HEK293 (cell line): ENCODE measurements around the gene CH25H.

Experiments
- CTCF ChIA-PET: fragments of 350-600 bp; formaldehyde crosslinking; extraction: SDS; loops from one replicate; lab custom pipeline; 2021; ENCODE audit warnings: antibody characterized with exemption; lab: Yijun Ruan, JAX
- POLR2A ChIA-PET: fragments of 300-600 bp; formaldehyde crosslinking; extraction: SDS; loops from one replicate; lab custom pipeline; 2020; ENCODE audit warnings: antibody characterized with exemption, inconsistent platforms; lab: Yijun Ruan, JAX
- H3K27ac ChIP-seq: fragments of 200-500 bp; sonication (Bioruptor generic); 2 replicates; pipeline ENCODE4 v1.5.1; 2014; ENCODE audit warnings: low read depth, low read length, control low read depth, inconsistent platforms; ENCODE audit errors: extremely low read depth
- H3K36me3 ChIP-seq, 2 experiments: fragments of 200-500 bp in 1 of 2; sonication (Bioruptor generic) in 1 of 2; 1 replicate in 1 of 2; 2 replicates in 1 of 2; pipeline ENCODE4 v1.5.1; 2014 to 2017; ENCODE audit warnings: inconsistent platforms in 2 of 2, low read length in 2 of 2; ENCODE audit not compliant: control insufficient read depth in 2 of 2, insufficient read depth in 1 of 2
- H3K4me1 ChIP-seq: fragments of 200-500 bp; sonication (Bioruptor generic); 2 replicates; pipeline ENCODE4 v1.5.1; 2014; ENCODE audit warnings: mild to moderate bottlenecking, low read length, inconsistent platforms; ENCODE audit not compliant: control insufficient read depth, insufficient read depth
- H3K4me3 ChIP-seq: 2 replicates; pipeline ENCODE4 v1.5.1; 2011; ENCODE audit warnings: low read depth, mild to moderate bottlenecking, control low read depth, low read length, moderate library complexity
- H3K9me3 ChIP-seq: fragments of 200-500 bp; sonication (Bioruptor generic); 2 replicates; pipeline ENCODE4 v1.5.1; 2014; ENCODE audit warnings: low read depth, low read length, inconsistent platforms; ENCODE audit not compliant: control insufficient read depth, insufficient read depth
- KLF10 ChIP-seq: fragments of 450-650 bp; IDR thresholded peaks from 2 replicates; pipeline ENCODE4 v1.5.1; 2018; ENCODE audit warnings: missing biosample characterization, mild to moderate bottlenecking, missing genetic modification characterization
- MEIS1 ChIP-seq: sonication (generic); formaldehyde crosslinking; IDR thresholded peaks from 2 replicates; pipeline ENCODE4 v1.8.1; 2022; ENCODE audit warnings: missing genetic modification reagents, mild to moderate bottlenecking, borderline replicate concordance
- PATZ1 ChIP-seq: fragments of 450-650 bp; formaldehyde crosslinking; IDR thresholded peaks from 2 replicates; pipeline ENCODE4 v1.5.1; 2016; ENCODE audit warnings: missing biosample characterization, missing genetic modification characterization
- SCRT1 ChIP-seq: fragments of 450-650 bp; formaldehyde crosslinking; IDR thresholded peaks from 2 replicates; pipeline ENCODE4 v1.5.1; 2016; ENCODE audit warnings: missing biosample characterization, missing genetic modification characterization, borderline replicate concordance
- SCRT2 ChIP-seq: fragments of 450-650 bp; formaldehyde crosslinking; IDR thresholded peaks from 2 replicates; pipeline ENCODE4 v1.5.1; 2016; ENCODE audit warnings: missing biosample characterization, missing genetic modification characterization
- SP2 ChIP-seq: fragments of 450-650 bp; formaldehyde crosslinking; IDR thresholded peaks from 2 replicates; pipeline ENCODE4 v1.5.1; 2016; ENCODE audit warnings: missing biosample characterization, missing genetic modification characterization
- TSHZ1 ChIP-seq: fragments of 450-650 bp; formaldehyde crosslinking; IDR thresholded peaks from 2 replicates; pipeline ENCODE4 v1.5.1; 2016; ENCODE audit warnings: missing biosample characterization, missing genetic modification characterization, borderline replicate concordance
- ZNF155 ChIP-seq: fragments of 450-650 bp; formaldehyde crosslinking; IDR thresholded peaks from 2 replicates; pipeline ENCODE4 v1.5.1; 2016; ENCODE audit warnings: missing biosample characterization, missing genetic modification characterization
- ZNF184 ChIP-seq: fragments of 450-650 bp; IDR thresholded peaks from 2 replicates; pipeline ENCODE4 v1.5.1; 2018; ENCODE audit warnings: missing biosample characterization, mild to moderate bottlenecking, missing genetic modification characterization
- ZNF211 ChIP-seq: fragments of 450-650 bp; formaldehyde crosslinking; IDR thresholded peaks from 2 replicates; pipeline ENCODE4 v1.5.1; 2016; ENCODE audit warnings: low read depth, missing biosample characterization, missing genetic modification characterization
- ZNF23 ChIP-seq: fragments of 450-650 bp; formaldehyde crosslinking; IDR thresholded peaks from 2 replicates; pipeline ENCODE4 v1.5.1; 2016; ENCODE audit warnings: missing biosample characterization, missing genetic modification characterization, borderline replicate concordance
- ZNF366 ChIP-seq: fragments of 450-650 bp; formaldehyde crosslinking; conservative IDR thresholded peaks from 2 replicates; pipeline ENCODE4 v1.5.1; 2016; ENCODE audit warnings: missing biosample characterization, missing genetic modification characterization
- ZNF37A ChIP-seq: fragments of 450-650 bp; IDR thresholded peaks from 2 replicates; pipeline ENCODE4 v1.5.1; 2018; ENCODE audit warnings: missing biosample characterization, missing genetic modification characterization
- ZNF473 ChIP-seq: fragments of 450-650 bp; formaldehyde crosslinking; IDR thresholded peaks from 2 replicates; pipeline ENCODE4 v1.5.1; 2017; ENCODE audit warnings: missing biosample characterization, missing genetic modification characterization
- ZNF521 ChIP-seq: fragments of 450-650 bp; formaldehyde crosslinking; IDR thresholded peaks from 2 replicates; pipeline ENCODE4 v1.5.1; 2017; ENCODE audit warnings: missing biosample characterization, mild to moderate bottlenecking, missing genetic modification characterization
- ZNF645 ChIP-seq: fragments of 450-650 bp; formaldehyde crosslinking; IDR thresholded peaks from 2 replicates; pipeline ENCODE4; 2016; ENCODE audit warnings: missing biosample characterization, missing genetic modification characterization
- ZNF830 ChIP-seq: fragments of 450-650 bp; IDR thresholded peaks from 2 replicates; pipeline ENCODE4 v1.5.0; 2018; ENCODE audit warnings: missing biosample characterization, missing genetic modification characterization, low read depth, mild to moderate bottlenecking, moderate library complexity
- TF ChIP-seq, protein P1 (sequence below): fragments of 450-650 bp; formaldehyde crosslinking; IDR thresholded peaks from 2 replicates; pipeline ENCODE4 v1.5.0; 2017; ENCODE audit warnings: missing biosample characterization, missing genetic modification characterization, borderline replicate concordance
- TF ChIP-seq, protein P2 (sequence below): fragments of 450-650 bp; formaldehyde crosslinking; IDR thresholded peaks from 2 replicates; pipeline ENCODE4 v1.5.1; 2016; ENCODE audit warnings: missing biosample characterization, missing genetic modification characterization
- TF ChIP-seq, protein P3 (sequence below): fragments of 450-650 bp; formaldehyde crosslinking; IDR thresholded peaks from 2 replicates; pipeline ENCODE4 v1.5.1; 2016; ENCODE audit warnings: missing biosample characterization, missing genetic modification characterization

Gene CH25H

GRCh38 chr10:89217057-89217990 lies 10.2 kb upstream of the CH25H start (continued):
- TF ChIP-seq, protein P1, sequence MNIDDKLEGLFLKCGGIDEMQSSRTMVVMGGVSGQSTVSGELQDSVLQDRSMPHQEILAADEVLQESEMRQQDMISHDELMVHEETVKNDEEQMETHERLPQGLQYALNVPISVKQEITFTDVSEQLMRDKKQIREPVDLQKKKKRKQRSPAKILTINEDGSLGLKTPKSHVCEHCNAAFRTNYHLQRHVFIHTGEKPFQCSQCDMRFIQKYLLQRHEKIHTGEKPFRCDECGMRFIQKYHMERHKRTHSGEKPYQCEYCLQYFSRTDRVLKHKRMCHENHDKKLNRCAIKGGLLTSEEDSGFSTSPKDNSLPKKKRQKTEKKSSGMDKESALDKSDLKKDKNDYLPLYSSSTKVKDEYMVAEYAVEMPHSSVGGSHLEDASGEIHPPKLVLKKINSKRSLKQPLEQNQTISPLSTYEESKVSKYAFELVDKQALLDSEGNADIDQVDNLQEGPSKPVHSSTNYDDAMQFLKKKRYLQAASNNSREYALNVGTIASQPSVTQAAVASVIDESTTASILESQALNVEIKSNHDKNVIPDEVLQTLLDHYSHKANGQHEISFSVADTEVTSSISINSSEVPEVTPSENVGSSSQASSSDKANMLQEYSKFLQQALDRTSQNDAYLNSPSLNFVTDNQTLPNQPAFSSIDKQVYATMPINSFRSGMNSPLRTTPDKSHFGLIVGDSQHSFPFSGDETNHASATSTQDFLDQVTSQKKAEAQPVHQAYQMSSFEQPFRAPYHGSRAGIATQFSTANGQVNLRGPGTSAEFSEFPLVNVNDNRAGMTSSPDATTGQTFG = no peak
- TF ChIP-seq ZNF521 (tag by site-specific recombination) (no peak), SCRT1 (peak; percentile 77), ZNF155 (tag by site-specific recombination) (no peak), MEIS1 (CRISPR knock-in tag) (peak; percentile 29; the same call in 1 of the 2 replicates), ZNF23 (tag by site-specific recombination) (no peak), SP2 (no peak), TSHZ1 (tag by site-specific recombination) (peak; percentile 32; the same call in 1 of the 2 replicates), SCRT2 (tag by site-specific recombination) (peak; percentile 95), KLF10 (tag by site-specific recombination) (no peak)

DNA sequence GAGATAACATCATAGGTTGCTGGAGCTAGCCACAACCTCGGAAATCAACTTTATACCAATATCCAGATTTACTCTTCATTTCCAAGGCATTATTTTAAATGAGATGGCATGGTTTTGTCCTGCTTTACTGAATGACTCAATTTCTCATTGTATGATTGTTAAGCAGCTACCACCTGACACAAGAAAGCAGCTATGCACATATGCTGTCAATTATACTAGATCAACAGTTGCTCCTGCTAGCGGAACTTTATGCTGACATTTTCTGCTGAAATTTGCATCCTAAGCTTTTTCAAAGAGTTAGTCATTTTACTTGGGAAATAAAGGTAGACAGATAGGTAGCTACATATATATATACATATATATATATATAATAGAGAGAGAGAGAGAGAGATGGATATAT lies 8.9 kb upstream of the CH25H start:
- CTCF ChIA-PET = interaction anchor here (0.6 to 4.2 kb wide), 14 partner anchors 8 to 281 kb away, joined by 3 to 98 read pairs (median 4); no protein-coding TSS in a partner anchor
- POLR2A ChIA-PET = no interaction called here
- TF ChIP-seq ZNF37A (tag by site-specific recombination) (no peak), PATZ1 (no peak), ZNF830 (tag by site-specific recombination) (no peak), ZNF473 (no peak), ZNF184 (tag by site-specific recombination) (no peak), ZNF366 (tag by site-specific recombination) (no peak), ZNF211 (tag by site-specific recombination) (no peak), ZNF645 (tag by site-specific recombination) (no peak), ZNF521 (tag by site-specific recombination) (no peak)
- TF ChIP-seq, protein P2, sequence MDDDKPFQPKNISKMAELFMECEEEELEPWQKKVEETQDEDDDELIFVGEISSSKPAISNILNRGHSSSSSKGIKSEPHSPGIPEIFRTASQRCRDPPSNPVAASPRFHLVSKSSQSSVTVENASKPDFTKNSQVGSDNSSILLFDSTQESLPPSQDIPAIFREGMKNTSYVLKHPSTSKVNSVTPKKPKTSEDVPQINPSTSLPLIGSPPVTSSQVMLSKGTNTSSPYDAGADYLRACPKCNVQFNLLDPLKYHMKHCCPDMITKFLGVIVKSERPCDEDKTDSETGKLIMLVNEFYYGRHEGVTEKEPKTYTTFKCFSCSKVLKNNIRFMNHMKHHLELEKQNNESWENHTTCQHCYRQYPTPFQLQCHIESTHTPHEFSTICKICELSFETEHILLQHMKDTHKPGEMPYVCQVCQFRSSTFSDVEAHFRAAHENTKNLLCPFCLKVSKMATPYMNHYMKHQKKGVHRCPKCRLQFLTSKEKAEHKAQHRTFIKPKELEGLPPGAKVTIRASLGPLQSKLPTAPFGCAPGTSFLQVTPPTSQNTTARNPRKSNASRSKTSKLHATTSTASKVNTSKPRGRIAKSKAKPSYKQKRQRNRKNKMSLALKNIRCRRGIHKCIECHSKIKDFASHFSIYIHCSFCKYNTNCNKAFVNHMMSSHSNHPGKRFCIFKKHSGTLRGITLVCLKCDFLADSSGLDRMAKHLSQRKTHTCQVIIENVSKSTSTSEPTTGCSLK (tag by site-specific recombination) = no peak
- TF ChIP-seq, protein P3, sequence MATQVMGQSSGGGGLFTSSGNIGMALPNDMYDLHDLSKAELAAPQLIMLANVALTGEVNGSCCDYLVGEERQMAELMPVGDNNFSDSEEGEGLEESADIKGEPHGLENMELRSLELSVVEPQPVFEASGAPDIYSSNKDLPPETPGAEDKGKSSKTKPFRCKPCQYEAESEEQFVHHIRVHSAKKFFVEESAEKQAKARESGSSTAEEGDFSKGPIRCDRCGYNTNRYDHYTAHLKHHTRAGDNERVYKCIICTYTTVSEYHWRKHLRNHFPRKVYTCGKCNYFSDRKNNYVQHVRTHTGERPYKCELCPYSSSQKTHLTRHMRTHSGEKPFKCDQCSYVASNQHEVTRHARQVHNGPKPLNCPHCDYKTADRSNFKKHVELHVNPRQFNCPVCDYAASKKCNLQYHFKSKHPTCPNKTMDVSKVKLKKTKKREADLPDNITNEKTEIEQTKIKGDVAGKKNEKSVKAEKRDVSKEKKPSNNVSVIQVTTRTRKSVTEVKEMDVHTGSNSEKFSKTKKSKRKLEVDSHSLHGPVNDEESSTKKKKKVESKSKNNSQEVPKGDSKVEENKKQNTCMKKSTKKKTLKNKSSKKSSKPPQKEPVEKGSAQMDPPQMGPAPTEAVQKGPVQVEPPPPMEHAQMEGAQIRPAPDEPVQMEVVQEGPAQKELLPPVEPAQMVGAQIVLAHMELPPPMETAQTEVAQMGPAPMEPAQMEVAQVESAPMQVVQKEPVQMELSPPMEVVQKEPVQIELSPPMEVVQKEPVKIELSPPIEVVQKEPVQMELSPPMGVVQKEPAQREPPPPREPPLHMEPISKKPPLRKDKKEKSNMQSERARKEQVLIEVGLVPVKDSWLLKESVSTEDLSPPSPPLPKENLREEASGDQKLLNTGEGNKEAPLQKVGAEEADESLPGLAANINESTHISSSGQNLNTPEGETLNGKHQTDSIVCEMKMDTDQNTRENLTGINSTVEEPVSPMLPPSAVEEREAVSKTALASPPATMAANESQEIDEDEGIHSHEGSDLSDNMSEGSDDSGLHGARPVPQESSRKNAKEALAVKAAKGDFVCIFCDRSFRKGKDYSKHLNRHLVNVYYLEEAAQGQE (tag by site-specific recombination) = no peak

More for the DNA sequence above, 8.9 kb upstream of the CH25H start:
- H3K36me3 ChIP-seq = peaks cover 2 to 6% of the 10 kb centered on the region in 2 experiments; a peak in 2 of 3 replicates
- no peaks in the 10 kb centered on the region for H3K9me3 ChIP-seq
- no peak overlapping the region for H3K27ac ChIP-seq
- H3K4me1 ChIP-seq = 0 out of 2 replicates have a peak, but pooled peaks cover 2% of the 10 kb centered on the region
- no peak overlapping the region for H3K4me3 ChIP-seq
